Right lobe of liver (tissue), 4 donors: Measurements from ENCODE around the gene SEMA7A.

Source experiments
- POLR2A ChIP-seq: fragments of 450-650 bp; IDR thresholded peaks from one replicate; pipeline ENCODE4 v1.6.1; 2017; ENCODE audit warnings: antibody characterized with exemption, mild to moderate bottlenecking
- TF ChIP-seq, protein P1 (sequence below), 4 donors: fragments of 200-600 bp in 3 of 4; fragments of 450-650 bp in 1 of 4; IDR thresholded peaks; one replicate each; pipeline versions ENCODE4 v1.5.1 to v1.8.0; 2016 to 2022; ENCODE audit warnings: antibody characterized with exemption in 4 of 4, mild to moderate bottlenecking in 2 of 4
- donor health status: DM: no; HTN: no; CAD: no.
- donor health status: DM: no; HTN: no; CAD: no.
- donor health status: DM: no; HTN: yes; CAD: no.

DNA sequence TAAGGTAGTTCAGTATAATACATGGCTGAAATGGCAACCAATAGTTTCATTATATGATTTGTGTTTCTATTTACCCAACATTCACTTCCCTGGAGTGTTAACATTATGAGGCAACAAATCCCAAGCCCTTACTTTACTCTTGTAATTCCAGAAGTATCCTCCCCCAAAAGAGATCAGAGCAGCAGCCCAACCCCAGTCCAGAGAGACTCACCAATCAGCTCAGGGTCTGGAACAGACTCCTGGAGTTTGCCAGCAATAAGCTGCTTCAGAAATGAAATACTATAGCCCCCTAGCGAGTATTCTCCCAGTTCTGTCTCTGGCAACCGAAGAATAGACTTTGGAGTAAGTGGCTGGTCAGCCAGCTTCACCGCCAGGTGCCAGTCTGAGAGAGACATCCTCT, 24.7 kb upstream of the SEMA7A start:
- TF ChIP-seq, protein P1, sequence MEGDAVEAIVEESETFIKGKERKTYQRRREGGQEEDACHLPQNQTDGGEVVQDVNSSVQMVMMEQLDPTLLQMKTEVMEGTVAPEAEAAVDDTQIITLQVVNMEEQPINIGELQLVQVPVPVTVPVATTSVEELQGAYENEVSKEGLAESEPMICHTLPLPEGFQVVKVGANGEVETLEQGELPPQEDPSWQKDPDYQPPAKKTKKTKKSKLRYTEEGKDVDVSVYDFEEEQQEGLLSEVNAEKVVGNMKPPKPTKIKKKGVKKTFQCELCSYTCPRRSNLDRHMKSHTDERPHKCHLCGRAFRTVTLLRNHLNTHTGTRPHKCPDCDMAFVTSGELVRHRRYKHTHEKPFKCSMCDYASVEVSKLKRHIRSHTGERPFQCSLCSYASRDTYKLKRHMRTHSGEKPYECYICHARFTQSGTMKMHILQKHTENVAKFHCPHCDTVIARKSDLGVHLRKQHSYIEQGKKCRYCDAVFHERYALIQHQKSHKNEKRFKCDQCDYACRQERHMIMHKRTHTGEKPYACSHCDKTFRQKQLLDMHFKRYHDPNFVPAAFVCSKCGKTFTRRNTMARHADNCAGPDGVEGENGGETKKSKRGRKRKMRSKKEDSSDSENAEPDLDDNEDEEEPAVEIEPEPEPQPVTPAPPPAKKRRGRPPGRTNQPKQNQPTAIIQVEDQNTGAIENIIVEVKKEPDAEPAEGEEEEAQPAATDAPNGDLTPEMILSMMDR (IDR thresholded peaks at IDR 0.05): no peak
- TF ChIP-seq POLR2A: no peak
